GM21360 (cell line): ENCODE measurements around the gene SEC16A.

ENCODE experiments used
- ATAC-seq: cut with Tn5 transposase; IDR thresholded peaks from one replicate; pipeline ENCODE4 v1.9.1; 2021; ENCODE audit warnings: mild to moderate bottlenecking, moderate library complexity; ENCODE audit not compliant: unreplicated experiment

SEC16A gene

DNA sequence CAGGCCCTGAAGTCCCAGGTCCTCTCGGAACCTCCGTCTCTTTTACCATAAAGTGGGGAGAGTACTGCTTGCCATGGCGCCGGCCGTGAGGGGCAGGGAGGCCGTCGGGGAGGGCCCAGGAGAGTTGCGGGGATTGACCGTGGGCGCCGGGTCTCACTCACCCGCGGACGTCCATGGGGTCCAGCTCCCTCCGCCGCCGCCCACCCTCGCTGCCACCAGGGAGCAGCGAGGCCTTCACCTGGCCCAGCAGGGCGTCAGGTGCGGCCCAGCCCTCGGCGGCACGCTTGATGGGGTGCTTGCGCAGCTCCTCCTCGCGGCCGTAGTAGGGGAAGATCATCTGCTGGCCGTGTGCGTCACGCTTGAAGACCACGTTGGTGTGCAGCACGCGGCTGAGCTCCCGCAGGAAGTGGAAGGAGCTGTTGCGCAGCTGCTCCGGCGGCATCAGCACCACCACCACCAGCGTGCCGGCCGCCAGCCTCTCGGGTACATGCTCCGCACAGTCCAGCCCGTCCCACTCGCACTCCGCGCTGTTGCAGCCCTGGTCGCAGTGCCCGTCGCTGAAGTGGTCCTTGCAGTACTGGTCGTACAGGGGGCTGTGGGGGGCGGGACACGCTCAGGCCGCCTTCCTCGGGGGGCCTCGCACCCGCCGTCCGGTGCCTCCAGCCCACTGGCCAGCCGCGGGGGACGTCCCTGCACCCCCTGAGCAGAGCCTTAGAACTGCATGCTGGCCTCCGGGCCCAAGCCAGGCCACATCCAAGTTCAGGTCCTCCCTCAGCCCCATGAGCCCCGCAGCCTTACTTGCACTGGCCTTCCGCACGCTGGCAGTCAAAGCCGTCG, 21.9 kb upstream of the SEC16A start:
- ATAC-seq, result no peak

DNA sequence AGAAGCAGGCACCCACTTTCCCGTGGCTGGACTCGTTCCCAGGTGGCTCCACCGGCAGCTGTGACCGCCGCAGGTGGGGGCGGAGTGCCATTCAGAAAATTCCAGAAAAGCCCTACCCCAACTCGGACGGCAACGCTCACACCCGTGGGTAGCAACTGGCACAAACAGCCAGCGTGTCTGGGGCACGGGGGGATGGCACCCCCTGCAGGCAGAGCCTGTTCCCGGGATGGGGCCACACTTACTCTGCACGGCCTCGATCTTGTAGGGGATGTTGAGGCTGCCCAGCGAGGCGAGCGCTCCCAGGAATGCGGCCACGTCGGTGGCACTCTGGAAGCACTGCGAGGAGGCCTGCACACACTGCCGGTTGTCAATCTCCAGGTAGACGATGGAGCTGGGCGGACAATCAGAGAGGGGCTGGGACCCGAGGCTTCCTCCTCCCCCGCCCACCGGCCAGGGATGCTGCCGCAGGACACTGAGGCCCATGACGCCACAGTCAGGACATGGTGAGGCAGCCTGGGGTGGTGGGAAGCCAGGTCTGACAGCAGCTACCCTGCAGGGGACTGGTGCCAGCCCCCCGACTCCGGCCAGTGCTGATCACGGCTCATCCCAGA, 20.2 kb upstream of the SEC16A start:
- no peak for ATAC-seq

DNA sequence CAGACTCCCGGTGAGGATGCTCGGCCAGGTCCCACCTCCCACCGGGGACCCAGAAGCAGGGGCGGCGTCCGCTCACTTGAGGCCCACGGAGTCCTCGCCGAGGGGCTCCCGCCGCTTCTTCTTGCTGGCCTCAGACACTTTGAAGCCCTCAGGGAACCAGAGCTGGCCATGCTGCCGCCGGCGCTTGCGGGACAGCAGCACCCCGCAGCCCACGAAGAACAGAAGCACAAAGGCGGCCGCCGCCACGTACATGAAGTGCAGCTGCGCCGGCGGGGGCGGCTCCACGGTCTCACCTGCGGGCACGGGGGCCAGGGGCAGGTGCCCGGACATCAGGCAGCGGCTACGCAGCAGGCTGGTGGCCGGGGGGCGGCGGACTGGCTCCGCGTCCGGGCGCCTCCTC, 19.4 kb upstream of the SEC16A start:
- ATAC-seq, result no peak

DNA sequence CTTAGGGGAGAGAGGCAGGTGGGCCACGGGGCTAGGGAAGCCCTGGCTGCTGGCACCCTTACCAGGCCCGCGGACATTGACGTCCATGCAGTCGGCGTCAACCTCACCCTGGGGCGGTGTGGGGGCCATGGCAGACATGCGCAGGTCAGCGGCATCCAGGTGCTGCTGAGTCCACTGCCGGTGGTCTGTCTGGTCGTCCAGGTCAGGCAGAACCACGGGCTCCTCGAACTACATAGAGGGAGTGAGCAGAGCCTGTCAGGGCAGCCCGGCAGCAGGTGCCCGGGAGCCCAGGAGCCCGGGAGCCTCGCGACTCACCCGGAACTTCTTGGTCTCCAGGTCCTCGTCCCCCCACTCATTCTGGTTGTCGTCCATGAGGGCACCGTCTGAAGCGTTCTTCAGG, 18.8 kb upstream of the SEC16A start:
- no peak for ATAC-seq

DNA sequence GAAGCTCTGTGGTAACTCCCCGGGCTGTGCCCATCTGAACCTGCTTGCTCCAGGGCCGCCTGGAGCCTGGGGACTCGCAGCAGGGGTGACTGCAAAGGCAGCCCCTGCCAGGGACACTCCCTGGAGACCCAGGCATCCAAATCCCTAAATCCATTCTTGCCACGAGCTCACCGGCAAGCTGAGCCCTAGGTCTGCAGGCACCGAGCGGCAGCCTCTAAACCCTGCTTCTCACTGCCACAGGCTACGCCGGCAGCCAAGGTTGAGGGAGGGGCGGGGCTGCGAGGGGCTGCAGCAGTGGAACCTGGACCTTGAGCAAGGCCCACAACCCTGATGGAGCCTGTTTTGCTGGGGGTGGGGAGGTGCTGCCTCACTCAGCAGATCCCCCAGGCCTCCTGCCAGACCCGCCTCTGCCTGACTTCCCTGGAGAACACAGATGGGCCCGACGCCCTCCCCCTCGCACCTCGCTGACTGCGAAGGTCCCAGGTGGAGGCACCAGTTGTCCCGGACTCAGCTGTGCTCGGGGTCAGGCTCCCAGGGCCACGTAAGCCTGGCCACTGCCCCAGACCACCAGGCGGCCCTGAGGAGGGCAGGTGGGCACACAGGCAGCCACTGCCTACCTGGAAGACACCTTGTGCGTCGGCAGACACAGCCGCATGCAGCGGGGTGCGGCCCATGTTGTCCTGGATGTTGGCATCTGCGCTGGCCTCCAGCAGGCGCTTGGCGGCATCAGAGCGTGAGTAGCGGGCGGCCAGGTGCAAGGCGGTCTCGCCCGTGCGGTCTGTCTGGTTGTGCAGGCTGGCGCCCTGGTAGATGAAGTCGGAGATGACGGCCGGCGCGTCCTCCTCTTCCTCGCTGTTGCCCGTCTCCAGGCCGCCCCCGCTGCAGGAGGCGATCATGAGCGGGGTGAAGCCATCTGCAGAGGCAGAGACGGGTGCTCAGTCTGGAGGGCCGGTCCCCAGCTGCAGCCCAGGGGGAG, 17.4 kb upstream of the SEC16A start:
- ATAC-seq, result no peak

DNA sequence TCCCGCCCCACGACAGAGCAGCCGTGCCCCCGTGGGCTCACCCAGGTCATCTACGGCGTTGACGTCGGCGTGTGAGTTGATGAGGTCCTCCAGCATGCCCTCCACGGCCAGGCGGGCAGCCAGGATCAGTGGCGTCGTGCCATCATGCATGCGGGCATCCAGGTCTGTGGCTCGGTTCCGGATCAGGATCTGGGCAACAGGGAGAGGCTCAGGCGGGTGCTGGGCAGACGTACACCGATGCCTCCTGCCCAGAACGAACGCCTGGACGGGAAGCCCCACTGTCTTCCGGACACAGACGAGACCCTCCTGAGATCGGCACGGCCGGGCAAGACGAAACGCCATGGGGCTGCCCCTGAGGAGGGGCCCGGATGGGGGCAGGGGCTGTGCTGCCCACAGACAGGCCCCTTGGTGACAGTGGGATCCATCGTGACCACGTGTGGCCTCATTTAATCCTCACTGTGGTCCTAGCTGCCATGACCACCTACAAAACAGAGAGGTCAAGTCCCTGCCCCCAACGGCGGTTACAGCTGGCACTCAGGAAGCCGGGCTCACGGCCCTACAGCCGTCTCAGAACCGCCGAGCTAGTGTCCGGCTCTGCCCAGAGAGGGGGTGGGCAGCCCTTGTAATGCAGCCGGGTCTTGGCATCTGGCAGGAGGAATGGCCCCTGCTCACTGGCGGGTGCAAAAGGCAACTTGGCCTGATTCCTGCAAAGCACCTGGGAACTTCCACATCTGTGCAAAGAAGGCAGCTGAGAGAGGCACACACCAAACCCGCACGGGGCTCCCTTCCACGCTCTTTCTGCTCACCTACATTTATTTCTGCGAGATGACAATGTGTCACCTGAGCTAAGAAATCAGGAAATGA, 16.5 kb upstream of the SEC16A start:
- no peak for ATAC-seq

DNA sequence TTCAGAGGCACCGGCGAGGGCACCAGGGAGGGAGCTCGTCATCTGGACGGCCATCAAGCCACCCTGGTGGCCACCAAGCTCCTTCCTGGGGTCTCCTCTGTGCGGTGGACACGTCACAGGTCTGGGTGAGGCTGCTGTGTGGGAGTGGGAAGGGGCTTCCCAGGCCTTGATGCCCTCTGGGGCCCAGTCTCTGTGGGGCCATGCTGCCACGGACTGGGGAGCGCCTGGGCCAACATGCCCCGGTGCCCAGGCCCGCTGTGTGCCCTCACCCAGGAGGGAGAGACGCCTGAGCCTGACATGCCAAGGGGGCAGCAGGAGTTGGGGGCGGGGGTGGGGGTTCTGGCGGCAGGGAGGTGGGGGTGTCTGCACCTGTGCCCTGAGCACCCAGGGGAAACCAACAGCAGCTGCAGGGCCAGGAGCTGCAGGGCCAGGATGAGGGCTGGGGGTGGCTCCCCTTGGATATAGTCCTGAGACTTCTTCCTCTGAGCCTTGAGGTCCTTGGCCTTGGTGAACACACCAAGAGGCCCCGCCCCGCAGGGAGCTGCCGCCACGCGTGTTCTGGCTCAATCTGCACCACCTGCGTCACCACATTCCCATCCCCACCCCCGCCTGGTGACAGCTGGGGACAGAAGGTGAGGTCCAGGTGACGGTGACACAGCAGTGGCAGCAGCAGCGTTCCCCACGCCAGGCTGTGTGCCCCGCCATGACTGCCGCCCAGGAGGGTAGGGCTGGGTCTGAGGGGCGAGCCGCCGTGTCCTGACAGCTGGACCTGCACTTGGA, 15.3 kb upstream of the SEC16A start:
- ATAC-seq, result no peak

DNA sequence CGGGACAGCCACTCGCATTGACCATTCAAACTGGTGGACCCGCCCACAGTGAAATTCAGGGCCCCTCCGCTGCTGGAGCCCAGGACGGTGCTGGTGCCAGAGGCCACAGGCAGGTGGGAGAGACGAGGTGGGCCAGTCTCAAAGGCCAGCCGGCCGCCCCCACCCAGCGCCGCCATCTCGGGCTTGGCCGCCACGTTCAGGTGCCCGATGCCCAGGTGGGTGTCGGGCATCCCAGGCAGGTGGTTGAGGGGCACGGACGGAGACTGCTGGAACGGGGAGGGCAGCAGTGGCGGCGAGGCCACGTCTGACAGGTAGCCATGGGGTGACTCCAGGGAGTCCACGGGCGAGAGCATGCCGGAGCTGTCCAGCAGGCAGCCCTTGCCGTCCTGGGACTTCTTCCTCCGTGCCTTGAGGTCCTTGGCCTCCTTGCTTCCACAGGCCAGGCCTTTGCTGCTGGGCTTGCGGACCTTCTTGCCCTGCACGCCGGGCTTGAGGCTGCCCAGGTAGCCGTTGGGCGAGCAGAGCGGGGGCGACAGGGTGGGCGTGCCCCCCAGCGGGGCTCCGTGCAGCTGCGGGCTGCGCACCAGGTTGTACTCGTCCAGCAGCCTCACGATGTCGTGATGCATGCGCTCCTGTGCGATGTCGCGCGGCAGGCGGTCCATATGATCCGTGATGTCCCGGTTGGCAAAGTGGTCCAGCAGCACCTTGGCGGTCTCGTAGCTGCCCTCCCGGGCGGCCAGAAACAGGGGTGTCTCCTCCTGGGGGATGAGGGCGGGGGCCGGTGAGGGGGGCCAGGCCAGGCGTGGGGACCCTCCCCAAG, 14.2 kb upstream of the SEC16A start:
- no peak for ATAC-seq

DNA sequence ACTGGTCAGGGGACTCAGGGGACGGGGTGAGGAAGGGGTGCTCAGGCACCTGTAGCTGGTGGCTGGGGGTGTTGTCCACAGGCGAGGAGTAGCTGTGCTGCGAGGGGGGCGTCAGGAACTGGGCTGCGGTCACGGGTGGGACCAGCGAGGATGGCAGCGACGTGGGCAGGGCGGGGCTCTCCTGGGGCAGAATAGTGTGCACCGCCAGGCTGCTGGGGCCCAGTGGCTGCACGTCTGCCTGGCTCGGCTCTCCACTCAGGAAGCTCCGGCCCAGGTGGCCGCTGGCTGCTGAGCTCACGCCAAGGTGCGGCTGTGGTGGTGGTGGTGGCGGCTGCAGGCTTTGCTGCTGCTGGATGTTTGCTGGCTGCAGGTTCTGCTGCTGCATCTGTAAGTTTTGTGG, 13.3 kb upstream of the SEC16A start:
- ATAC-seq, result no peak

DNA sequence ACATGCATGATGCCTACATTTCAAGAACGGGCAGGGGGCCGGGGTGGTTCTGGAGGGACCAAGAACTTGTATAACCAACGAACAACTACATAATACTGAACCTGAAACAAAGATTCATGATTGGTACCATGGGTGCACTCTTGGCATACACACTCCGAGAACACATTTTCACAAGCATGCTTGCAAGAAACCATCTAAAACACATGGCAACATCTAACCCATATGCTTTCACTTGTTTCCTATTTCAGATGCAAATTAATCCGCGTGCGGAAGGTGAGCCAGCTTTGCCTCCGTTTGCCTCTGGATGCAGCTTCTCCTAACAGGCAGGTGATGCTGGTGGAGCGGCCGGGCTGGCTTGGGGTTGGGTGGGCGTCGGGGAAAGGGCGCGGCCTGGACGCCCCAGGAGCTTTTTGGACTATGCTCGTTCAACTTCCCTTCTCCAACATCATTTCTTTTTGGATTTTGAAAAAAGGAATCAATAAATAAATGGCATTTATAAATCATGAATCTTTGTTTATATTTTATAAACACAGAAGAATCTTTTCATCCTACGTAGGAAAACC, 12.5 kb upstream of the SEC16A start:
- no peak for ATAC-seq

DNA sequence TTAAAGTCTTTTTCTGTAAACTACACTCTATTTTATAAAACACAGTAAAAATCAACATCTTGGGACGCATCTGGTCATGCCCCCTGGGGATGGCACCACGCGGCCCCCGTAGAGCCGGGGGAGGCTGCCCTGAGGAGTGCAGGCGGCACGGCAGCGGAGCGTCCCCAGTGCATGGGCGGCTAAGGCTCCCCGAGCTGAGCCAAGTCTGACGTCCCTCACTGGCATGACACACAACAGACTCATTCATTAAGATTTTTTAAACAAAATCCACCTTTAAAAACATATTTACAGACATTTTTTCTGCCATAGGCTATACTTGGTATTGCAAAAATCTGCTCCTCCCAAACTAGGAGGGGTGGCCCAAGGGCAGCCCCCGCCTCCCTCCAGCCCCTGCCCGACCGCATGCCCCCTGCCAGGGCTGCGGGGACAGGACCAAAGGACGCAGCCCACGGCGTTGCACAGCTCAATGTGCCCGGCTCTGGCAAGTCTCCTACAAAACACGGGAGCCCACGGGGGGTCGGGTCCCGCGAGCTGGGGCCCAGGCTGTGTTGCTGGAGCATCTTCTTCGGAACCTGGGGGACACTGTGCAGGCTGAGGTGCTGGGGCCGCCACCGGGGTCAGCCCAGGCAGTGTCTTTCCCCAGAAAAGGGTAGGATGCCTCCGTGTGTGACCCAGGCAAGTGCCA, 11.8 kb upstream of the SEC16A start:
- no peak for ATAC-seq

DNA sequence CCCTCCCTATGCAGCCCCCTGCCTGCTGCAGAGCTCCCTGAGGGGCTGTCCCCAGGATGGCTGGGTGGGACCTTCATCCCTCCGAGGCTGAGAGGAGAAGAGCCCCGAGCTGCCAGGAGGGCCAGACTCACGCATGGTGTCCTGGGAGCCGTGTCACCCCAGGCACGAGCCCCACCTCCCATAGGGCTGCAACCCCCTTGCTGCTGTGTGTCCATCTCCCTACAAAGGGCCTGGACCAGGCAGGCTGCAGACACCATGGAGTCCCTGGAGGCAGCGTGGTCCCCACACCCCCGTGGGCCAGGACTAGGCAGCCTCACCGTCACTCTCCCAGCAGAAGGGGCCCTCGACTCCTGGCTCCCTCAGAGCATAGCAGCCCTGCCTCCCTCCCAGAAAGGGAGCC, 11.2 kb upstream of the SEC16A start:
- no peak for ATAC-seq

DNA sequence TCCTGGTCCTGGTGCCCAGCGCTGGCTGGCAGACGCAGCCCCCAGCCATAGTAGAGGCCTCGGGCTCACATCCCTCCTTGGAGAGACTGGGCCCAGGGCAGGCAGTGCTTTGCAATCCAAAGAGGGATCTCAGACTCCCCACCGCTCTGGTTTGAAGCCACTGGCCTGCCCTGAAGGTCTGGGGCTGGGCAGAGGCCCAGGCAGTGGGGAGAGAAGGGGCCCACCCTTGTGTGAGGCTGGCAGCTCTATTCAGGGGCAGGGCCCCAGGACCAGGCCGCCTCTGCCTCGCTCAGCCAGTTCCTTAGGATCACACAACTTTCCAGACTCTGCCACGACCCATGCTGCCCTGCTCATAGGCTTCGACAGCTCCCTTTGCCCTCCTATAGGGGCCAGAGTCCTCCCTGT, 10.7 kb upstream of the SEC16A start:
- ATAC-seq, result no peak

DNA sequence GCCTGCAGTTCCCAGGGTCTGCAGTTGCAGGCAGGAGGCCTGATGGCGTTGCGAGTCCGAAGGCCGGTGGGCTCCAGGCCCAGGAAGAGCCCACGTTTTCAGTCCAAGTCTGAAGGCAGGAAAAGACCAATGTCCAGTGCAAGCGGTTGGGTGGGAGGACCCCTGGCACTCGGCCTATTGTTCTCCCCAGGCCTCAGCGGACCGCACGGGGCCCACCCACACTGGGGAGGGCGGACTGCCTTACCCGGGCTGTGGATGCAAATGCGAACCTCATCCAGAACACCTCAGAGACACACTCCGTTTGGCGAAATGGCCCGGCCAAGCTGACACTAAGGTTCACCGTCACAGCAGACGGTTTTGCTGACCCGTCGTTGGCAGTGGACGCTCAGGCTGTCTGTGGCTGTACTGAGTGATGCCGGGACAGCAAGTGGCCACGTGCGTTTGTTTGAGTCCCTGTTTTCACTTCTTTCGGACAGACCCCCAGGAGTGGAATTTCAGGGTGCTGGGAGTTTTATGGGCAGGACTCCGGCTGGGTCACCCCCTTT, 10.2 kb upstream of the SEC16A start:
- no peak for ATAC-seq

DNA sequence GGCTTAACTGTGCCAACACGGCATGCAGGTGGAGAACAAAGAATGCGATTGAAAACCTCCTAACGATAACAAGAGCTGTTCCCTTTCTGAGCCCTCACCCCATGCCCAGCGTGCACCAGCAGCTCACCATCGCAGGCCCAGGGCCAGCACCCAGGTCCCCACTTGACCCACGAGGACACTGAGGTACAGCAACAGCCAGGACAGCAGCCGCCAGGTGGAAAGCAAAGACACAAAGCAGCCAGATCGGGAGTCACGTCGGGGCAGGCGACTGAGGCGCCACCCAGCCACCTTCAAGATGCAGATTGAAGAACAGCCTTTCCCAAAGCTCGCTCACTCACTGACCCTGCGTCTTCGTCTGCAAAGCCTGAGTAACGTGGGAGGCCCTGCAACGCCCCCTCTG, 6.9 kb upstream of the SEC16A start:
- no peak for ATAC-seq

DNA sequence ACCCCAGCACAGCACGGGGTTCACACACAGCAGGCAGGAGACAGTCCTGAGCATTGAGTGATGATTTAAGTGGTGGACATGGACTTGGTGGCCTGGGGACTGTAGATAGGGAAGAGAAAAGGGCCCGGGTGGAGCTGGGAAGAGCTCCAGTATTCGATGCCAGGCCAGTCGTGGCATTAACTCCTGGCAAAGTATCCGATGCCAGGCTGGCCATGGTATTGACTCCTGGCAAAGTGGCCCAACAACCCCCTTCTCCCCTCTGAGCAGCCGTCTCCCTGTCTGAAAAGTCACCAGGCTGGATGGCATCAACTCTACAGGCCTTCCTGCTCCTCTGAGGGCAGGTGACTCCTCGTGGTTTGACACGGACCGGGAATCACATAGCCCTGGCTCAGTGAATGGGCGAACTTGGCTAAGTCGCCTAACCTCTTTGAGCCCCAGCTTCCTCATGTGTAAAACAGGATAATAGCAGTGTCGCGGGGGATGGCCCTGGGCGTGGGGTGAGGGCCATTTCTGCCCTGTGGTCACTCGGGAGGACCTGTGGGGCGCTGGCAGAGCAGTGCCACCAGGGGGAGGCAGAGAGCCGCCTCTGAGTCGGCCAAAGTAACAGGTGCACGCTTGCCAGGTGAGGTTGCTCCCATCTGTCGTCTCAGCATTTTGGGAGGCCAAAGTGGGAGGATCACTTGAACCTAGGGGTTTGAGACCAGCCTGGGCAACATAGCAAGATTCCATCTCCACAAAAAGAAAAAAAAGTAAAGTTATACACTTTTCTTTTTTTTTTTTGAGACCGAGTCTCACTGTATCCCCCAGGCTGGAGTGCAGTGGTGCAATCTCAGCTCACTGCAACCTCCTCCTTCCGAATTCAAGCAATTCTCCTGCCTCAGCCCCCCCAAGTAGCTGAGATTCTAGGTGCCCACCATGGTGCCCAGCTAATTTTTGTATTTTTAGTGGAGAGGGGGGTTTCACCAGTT, 5.7 kb upstream of the SEC16A start:
- ATAC-seq, result no peak

DNA sequence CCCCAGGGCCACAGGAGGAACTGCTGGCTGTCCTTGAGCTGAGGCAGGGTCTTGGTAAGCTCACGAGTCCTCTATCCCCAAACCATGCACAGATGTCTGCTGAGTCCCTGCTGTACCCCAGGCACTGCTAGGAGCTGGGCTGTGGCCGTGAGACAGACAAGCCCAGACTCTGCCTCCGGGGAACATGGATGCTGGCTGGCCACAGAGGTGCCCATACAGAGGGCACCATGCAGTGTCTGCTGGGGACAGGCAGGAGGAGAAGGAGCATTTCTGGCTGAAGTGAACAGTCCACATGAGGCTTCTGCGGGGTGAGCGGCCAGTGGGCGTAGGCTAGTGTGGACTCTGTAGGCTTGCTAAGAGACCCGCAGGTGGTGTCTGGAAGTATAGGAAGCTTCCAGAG, 4.8 kb upstream of the SEC16A start:
- ATAC-seq, result no peak
